Measurements from ENCODE around the gene MSH2. TPM values are rescaled to one million over a fixed set of nuclear protein-coding genes. Genes with fewer than 3 reads are reported as not detected.

MSH2 gene
- total and polyA plus RNA-seq, 2 of the 13 experiments (the other 11 are each of a cell fraction or from before 2014, with no cell fraction given) = 19.9 to 76.3 TPM

DNA sequence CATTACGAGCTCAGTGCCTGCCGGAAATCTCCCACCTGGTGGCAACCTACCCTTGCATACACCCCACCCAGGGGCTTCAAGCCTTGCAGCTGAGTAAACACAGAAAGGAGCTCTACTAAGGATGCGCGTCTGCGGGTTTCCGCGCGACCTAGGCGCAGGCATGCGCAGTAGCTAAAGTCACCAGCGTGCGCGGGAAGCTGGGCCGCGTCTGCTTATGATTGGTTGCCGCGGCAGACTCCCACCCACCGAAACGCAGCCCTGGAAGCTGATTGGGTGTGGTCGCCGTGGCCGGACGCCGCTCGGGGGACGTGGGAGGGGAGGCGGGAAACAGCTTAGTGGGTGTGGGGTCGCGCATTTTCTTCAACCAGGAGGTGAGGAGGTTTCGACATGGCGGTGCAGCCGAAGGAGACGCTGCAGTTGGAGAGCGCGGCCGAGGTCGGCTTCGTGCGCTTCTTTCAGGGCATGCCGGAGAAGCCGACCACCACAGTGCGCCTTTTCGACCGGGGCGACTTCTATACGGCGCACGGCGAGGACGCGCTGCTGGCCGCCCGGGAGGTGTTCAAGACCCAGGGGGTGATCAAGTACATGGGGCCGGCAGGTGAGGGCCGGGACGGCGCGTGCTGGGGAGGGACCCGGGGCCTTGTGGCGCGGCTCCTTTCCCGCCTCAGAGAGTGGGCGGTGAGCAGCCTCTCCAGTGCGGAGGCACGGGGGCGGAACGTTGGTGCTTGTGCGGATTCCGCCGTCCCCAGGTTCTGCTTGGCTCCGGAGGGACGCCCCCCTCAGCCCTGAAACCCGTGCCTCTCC is at the start of gene MSH2 (continued):
- TF ChIP-seq, protein P1, sequence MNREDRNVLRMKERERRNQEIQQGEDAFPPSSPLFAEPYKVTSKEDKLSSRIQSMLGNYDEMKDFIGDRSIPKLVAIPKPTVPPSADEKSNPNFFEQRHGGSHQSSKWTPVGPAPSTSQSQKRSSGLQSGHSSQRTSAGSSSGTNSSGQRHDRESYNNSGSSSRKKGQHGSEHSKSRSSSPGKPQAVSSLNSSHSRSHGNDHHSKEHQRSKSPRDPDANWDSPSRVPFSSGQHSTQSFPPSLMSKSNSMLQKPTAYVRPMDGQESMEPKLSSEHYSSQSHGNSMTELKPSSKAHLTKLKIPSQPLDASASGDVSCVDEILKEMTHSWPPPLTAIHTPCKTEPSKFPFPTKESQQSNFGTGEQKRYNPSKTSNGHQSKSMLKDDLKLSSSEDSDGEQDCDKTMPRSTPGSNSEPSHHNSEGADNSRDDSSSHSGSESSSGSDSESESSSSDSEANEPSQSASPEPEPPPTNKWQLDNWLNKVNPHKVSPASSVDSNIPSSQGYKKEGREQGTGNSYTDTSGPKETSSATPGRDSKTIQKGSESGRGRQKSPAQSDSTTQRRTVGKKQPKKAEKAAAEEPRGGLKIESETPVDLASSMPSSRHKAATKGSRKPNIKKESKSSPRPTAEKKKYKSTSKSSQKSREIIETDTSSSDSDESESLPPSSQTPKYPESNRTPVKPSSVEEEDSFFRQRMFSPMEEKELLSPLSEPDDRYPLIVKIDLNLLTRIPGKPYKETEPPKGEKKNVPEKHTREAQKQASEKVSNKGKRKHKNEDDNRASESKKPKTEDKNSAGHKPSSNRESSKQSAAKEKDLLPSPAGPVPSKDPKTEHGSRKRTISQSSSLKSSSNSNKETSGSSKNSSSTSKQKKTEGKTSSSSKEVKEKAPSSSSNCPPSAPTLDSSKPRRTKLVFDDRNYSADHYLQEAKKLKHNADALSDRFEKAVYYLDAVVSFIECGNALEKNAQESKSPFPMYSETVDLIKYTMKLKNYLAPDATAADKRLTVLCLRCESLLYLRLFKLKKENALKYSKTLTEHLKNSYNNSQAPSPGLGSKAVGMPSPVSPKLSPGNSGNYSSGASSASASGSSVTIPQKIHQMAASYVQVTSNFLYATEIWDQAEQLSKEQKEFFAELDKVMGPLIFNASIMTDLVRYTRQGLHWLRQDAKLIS (CRISPR knock-in tag; IDR thresholded peaks at IDR 0.05) = peak; percentile 58; the same call in 1 of the 2 replicates
- TF ChIP-seq KLF16 (CRISPR knock-in tag; IDR thresholded peaks at IDR 0.05) = peak in 1 of 2 experiments; percentile 84; a peak in 3 of 4 replicates
- no peak for TF ChIP-seq ZNF577 (CRISPR knock-in tag; IDR thresholded peaks at IDR 0.05; ENCODE audit: borderline replicate concordance, low read depth)
- TF ChIP-seq ZZZ3 (CRISPR knock-in tag; IDR thresholded peaks at IDR 0.05; ENCODE audit: borderline replicate concordance) = no peak; the same call in 1 of the 2 replicates
- peak; percentile 98 for TF ChIP-seq SRY (CRISPR knock-in tag; IDR thresholded peaks at IDR 0.05)
- TF ChIP-seq ZNF788 (CRISPR knock-in tag; IDR thresholded peaks at IDR 0.05; ENCODE audit: borderline replicate concordance) = peak; percentile 42
- TF ChIP-seq ZNF619 (CRISPR knock-in tag; IDR thresholded peaks at IDR 0.05) = peak; percentile 97
- peak; percentile 18; the same call in 1 of the 2 replicates for TF ChIP-seq ETV6 (CRISPR knock-in tag; conservative IDR thresholded peaks at IDR 0.05)
- TF ChIP-seq MAFK (conservative IDR thresholded peaks at IDR 0.05 in 1 of 2, IDR thresholded peaks at IDR 0.05 in 1 of 2; ENCODE audit: low read length in 2 of 2) = no peak
- TF ChIP-seq MZF1 (CRISPR knock-in tag; IDR thresholded peaks at IDR 0.05; ENCODE audit: borderline replicate concordance) = no peak; the same call in 1 of the 2 replicates
- peak; percentile 45; the same call in 1 of the 2 replicates for TF ChIP-seq ISL2 (CRISPR knock-in tag; IDR thresholded peaks at IDR 0.05)
- no peak for TF ChIP-seq SMC3 (IDR thresholded peaks at IDR 0.05; ENCODE audit: low read length)
- 0 out of 2 replicates have a peak, but pooled peaks have one; percentile 95 for TF ChIP-seq ZNF34 (CRISPR knock-in tag; IDR thresholded peaks at IDR 0.05; ENCODE audit: borderline replicate concordance)
- TF ChIP-seq, protein P2, sequence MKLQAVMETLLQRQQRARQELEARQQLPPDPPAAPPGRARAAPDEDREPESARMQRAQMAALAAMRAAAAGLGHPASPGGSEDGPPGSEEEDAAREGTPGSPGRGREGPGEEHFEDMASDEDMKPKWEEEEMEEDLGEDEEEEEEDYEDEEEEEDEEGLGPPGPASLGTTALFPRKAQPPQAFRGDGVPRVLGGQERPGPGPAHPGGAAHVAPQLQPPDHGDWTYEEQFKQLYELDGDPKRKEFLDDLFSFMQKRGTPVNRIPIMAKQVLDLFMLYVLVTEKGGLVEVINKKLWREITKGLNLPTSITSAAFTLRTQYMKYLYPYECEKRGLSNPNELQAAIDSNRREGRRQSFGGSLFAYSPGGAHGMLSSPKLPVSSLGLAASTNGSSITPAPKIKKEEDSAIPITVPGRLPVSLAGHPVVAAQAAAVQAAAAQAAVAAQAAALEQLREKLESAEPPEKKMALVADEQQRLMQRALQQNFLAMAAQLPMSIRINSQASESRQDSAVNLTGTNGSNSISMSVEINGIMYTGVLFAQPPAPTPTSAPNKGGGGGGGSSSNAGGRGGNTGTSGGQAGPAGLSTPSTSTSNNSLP (IDR thresholded peaks at IDR 0.05; ENCODE audit: low read depth, low read length) = no peak
- TF ChIP-seq, protein P3, sequence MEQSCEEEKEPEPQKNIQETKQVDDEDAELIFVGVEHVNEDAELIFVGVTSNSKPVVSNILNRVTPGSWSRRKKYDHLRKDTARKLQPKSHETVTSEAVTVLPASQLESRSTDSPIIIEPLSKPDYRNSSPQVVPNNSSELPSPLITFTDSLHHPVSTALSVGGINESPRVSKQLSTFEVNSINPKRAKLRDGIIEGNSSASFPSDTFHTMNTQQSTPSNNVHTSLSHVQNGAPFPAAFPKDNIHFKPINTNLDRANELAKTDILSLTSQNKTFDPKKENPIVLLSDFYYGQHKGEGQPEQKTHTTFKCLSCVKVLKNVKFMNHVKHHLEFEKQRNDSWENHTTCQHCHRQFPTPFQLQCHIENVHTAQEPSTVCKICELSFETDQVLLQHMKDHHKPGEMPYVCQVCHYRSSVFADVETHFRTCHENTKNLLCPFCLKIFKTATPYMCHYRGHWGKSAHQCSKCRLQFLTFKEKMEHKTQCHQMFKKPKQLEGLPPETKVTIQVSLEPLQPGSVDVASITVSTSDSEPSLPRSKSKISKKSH (CRISPR knock-in tag; IDR thresholded peaks at IDR 0.05; ENCODE audit: borderline replicate concordance) = peak; percentile 97
- TF ChIP-seq MLLT10 (CRISPR knock-in tag; IDR thresholded peaks at IDR 0.05) = no peak
- peak; percentile 100 for TF ChIP-seq NFYB (CRISPR knock-in tag; IDR thresholded peaks at IDR 0.05)
- peak; percentile 80; the same call in 1 of the 2 replicates for TF ChIP-seq ZNF670 (CRISPR knock-in tag; IDR thresholded peaks at IDR 0.05; ENCODE audit: borderline replicate concordance)
